WTC11 (cell line): Measurements from ENCODE around the gene FGF12. TPM values are rescaled to one million over a fixed set of nuclear protein-coding genes. Genes with fewer than 3 reads are reported as not detected.

Experiments used
- ATAC-seq: fragments of 200-7000 bp; cut with Tn5 transposase; 2 replicates; pipeline ENCODE4 v1.10.0; 2021; ENCODE audit warnings: mild to moderate bottlenecking, moderate library complexity
- CTCF ChIA-PET: fragments of 300-600 bp; sonication (Branson Sonifier 250); formaldehyde crosslinking; loops from one replicate; lab custom pipeline; 2021; ENCODE audit warnings: antibody characterized with exemption; lab: Charles Lee
- POLR2A ChIA-PET: fragments of 350-600 bp; sonication (Branson Sonifier 250); formaldehyde crosslinking; loops from one replicate; lab custom pipeline; 2021; ENCODE audit warnings: antibody characterized with exemption; lab: Charles Lee
- DNase-seq: peaks from one replicate; pipeline ENCODE4 v3.0.0; 2021; ENCODE audit warnings: low spot score
- H3K27ac Mint-ChIP-seq: 2 replicates; pipeline ENCODE4 v1.8.0; 2021; ENCODE audit warnings: mixed read lengths
- H3K27me3 Mint-ChIP-seq: 2 replicates; pipeline ENCODE4 v1.8.0; 2021; ENCODE audit warnings: low read depth, mild to moderate bottlenecking, moderate library complexity, mixed read lengths
- H3K36me3 Mint-ChIP-seq: 2 replicates; pipeline ENCODE4 v1.8.0; 2021; ENCODE audit warnings: mixed read lengths
- H3K4me1 Mint-ChIP-seq: 2 replicates; pipeline ENCODE4 v1.8.0; 2022; ENCODE audit warnings: mixed read lengths
- H3K4me3 Mint-ChIP-seq: 2 replicates; pipeline ENCODE4 v1.8.0; 2021; ENCODE audit warnings: mild to moderate bottlenecking, moderate library complexity, mixed read lengths
- H3K9me3 Mint-ChIP-seq: 2 replicates; pipeline ENCODE4 v1.8.0; 2021; ENCODE audit warnings: mixed read lengths
- ELF4 ChIP-seq: sonication (generic); formaldehyde crosslinking; IDR thresholded peaks from 2 replicates; pipeline ENCODE4 v1.8.1; 2022; ENCODE audit warnings: low read depth, mild to moderate bottlenecking, moderate library complexity, missing genetic modification reagents
- ETV6 ChIP-seq: sonication (generic); formaldehyde crosslinking; IDR thresholded peaks from 2 replicates; pipeline ENCODE4 v1.8.1; 2022; ENCODE audit warnings: mild to moderate bottlenecking, missing genetic modification reagents
- MXD4 ChIP-seq: fragments of 250-450 bp; sonication (Bioruptor Pico); IDR thresholded peaks from 2 replicates; pipeline ENCODE4 v1.8.0; 2021; ENCODE audit warnings: mild to moderate bottlenecking, moderate library complexity, borderline replicate concordance
- NFATC4 ChIP-seq: fragments of 250-450 bp; sonication (Bioruptor Pico); IDR thresholded peaks from 2 replicates; pipeline ENCODE4 v1.9.0; 2021; ENCODE audit warnings: mild to moderate bottlenecking
- NFE2L1 ChIP-seq: sonication (generic); formaldehyde crosslinking; IDR thresholded peaks from 2 replicates; pipeline ENCODE4 v1.8.1; 2023; ENCODE audit warnings: missing genetic modification reagents
- TEAD1 ChIP-seq: sonication (generic); formaldehyde crosslinking; IDR thresholded peaks from 2 replicates; pipeline ENCODE4 v1.8.0; 2022; ENCODE audit warnings: mild to moderate bottlenecking, missing genetic modification reagents
- TP53 ChIP-seq: sonication (generic); formaldehyde crosslinking; IDR thresholded peaks from 2 replicates; pipeline ENCODE4 v1.8.1; 2023; ENCODE audit warnings: mild to moderate bottlenecking, missing genetic modification reagents
- total RNA-seq: library from RNA; stranded (reverse); gene quantifications from 3 replicates; pipeline ENCODE4 v1.2.3, GENCODE V29; 2021
- TF ChIP-seq, protein P1 (sequence below): fragments of 250-450 bp; sonication (Bioruptor Pico); IDR thresholded peaks from 2 replicates; pipeline ENCODE4 v1.9.0; 2021; ENCODE audit warnings: mild to moderate bottlenecking, borderline replicate concordance
- TF ChIP-seq, protein P2 (sequence below): sonication (generic); formaldehyde crosslinking; IDR thresholded peaks from 2 replicates; pipeline ENCODE4 v1.8.1; 2023; ENCODE audit warnings: mild to moderate bottlenecking, missing genetic modification reagents, moderate library complexity
- TF ChIP-seq, protein P3 (sequence below): sonication (generic); formaldehyde crosslinking; IDR thresholded peaks from 2 replicates; pipeline ENCODE4 v1.8.1; 2023; ENCODE audit warnings: mild to moderate bottlenecking, missing genetic modification reagents
- TF ChIP-seq, protein P4 (sequence below): sonication (generic); formaldehyde crosslinking; IDR thresholded peaks from 2 replicates; pipeline ENCODE4 v1.8.0; 2022; ENCODE audit warnings: mild to moderate bottlenecking, missing genetic modification reagents
- TF ChIP-seq, protein P5 (sequence below): sonication (generic); formaldehyde crosslinking; IDR thresholded peaks from 2 replicates; pipeline ENCODE4 v1.8.0; 2022; ENCODE audit warnings: mild to moderate bottlenecking, missing genetic modification reagents

The FGF12 gene
- total RNA-seq, 1 experiment from 2014 or later, result 13.5 TPM

DNA sequence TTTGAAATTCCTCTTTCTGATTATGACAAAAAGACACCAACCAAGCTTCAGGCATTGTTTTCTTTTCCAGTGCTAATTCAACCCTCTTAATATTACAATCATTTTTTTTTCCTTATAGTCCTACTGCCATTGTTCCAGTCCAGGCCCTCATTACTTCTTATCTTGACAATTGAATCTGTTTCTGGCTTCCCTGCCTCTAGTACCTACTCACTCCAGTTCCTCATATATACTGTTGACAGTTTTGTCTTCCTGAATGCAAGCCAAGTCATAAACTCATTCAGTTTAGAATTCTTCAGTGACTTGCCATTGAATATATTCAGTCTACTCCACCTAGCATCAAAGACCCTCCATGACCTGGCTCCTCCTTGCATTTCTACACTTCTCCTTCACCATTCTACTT, 507.4 kb downstream of the FGF12 start (continued):
- TF ChIP-seq MXD4 (CRISPR knock-in tag) (no peak), ELF4 (CRISPR knock-in tag) (no peak), ETV6 (no peak), TP53 (CRISPR knock-in tag) (no peak), NFATC4 (CRISPR knock-in tag) (no peak)
- TF ChIP-seq, protein P1, sequence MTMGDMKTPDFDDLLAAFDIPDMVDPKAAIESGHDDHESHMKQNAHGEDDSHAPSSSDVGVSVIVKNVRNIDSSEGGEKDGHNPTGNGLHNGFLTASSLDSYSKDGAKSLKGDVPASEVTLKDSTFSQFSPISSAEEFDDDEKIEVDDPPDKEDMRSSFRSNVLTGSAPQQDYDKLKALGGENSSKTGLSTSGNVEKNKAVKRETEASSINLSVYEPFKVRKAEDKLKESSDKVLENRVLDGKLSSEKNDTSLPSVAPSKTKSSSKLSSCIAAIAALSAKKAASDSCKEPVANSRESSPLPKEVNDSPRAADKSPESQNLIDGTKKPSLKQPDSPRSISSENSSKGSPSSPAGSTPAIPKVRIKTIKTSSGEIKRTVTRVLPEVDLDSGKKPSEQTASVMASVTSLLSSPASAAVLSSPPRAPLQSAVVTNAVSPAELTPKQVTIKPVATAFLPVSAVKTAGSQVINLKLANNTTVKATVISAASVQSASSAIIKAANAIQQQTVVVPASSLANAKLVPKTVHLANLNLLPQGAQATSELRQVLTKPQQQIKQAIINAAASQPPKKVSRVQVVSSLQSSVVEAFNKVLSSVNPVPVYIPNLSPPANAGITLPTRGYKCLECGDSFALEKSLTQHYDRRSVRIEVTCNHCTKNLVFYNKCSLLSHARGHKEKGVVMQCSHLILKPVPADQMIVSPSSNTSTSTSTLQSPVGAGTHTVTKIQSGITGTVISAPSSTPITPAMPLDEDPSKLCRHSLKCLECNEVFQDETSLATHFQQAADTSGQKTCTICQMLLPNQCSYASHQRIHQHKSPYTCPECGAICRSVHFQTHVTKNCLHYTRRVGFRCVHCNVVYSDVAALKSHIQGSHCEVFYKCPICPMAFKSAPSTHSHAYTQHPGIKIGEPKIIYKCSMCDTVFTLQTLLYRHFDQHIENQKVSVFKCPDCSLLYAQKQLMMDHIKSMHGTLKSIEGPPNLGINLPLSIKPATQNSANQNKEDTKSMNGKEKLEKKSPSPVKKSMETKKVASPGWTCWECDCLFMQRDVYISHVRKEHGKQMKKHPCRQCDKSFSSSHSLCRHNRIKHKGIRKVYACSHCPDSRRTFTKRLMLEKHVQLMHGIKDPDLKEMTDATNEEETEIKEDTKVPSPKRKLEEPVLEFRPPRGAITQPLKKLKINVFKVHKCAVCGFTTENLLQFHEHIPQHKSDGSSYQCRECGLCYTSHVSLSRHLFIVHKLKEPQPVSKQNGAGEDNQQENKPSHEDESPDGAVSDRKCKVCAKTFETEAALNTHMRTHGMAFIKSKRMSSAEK (CRISPR knock-in tag), result no peak
- TF ChIP-seq, protein P2, sequence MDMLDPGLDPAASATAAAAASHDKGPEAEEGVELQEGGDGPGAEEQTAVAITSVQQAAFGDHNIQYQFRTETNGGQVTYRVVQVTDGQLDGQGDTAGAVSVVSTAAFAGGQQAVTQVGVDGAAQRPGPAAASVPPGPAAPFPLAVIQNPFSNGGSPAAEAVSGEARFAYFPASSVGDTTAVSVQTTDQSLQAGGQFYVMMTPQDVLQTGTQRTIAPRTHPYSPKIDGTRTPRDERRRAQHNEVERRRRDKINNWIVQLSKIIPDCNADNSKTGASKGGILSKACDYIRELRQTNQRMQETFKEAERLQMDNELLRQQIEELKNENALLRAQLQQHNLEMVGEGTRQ (CRISPR knock-in tag), result no peak
- TF ChIP-seq, protein P3, sequence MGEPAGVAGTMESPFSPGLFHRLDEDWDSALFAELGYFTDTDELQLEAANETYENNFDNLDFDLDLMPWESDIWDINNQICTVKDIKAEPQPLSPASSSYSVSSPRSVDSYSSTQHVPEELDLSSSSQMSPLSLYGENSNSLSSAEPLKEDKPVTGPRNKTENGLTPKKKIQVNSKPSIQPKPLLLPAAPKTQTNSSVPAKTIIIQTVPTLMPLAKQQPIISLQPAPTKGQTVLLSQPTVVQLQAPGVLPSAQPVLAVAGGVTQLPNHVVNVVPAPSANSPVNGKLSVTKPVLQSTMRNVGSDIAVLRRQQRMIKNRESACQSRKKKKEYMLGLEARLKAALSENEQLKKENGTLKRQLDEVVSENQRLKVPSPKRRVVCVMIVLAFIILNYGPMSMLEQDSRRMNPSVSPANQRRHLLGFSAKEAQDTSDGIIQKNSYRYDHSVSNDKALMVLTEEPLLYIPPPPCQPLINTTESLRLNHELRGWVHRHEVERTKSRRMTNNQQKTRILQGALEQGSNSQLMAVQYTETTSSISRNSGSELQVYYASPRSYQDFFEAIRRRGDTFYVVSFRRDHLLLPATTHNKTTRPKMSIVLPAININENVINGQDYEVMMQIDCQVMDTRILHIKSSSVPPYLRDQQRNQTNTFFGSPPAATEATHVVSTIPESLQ (CRISPR knock-in tag), result no peak

DNA sequence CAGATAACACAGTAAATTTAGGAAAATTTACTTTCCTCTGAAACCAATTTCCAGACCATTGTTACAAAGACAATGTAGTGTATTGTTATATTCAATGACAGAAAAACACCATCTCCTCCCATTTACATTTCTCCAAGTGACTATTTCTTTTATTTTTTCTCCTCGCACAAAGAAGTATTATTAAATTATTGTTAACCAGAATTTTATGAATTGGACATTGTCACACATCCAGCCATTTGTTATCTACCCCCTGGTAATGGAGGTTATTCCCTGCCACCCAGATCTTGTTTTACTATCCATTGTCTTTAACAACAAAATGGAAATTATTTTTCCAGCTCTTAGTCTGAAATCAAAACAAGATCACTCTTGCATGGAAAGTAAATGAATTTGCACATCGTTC, 511.3 kb downstream of the FGF12 start:
- Mint-ChIP-seq H3K27ac (no peak overlapping the region), H3K9me3 (no peaks in the 10 kb centered on the region), H3K4me1 (peaks cover 20% of the 10 kb centered on the region), H3K27me3 (no peaks in the 10 kb centered on the region), H3K36me3 (no peaks in the 10 kb centered on the region), H3K4me3 (no peak overlapping the region)
- DNase-seq (no peak), ATAC-seq (no peak)
- TF ChIP-seq, protein P4, sequence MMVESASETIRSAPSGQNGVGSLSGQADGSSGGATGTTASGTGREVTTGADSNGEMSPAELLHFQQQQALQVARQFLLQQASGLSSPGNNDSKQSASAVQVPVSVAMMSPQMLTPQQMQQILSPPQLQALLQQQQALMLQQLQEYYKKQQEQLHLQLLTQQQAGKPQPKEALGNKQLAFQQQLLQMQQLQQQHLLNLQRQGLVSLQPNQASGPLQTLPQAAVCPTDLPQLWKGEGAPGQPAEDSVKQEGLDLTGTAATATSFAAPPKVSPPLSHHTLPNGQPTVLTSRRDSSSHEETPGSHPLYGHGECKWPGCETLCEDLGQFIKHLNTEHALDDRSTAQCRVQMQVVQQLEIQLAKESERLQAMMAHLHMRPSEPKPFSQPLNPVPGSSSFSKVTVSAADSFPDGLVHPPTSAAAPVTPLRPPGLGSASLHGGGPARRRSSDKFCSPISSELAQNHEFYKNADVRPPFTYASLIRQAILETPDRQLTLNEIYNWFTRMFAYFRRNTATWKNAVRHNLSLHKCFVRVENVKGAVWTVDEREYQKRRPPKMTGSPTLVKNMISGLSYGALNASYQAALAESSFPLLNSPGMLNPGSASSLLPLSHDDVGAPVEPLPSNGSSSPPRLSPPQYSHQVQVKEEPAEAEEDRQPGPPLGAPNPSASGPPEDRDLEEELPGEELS (CRISPR knock-in tag), result no peak
- no peak for TF ChIP-seq TEAD1
- TF ChIP-seq, protein P1 (CRISPR knock-in tag), result no peak
- no peak for TF ChIP-seq NFE2L1 (CRISPR knock-in tag)
- TF ChIP-seq, protein P5, sequence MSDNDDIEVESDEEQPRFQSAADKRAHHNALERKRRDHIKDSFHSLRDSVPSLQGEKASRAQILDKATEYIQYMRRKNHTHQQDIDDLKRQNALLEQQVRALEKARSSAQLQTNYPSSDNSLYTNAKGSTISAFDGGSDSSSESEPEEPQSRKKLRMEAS, result no peak
- CTCF ChIA-PET, result no interaction called here
- POLR2A ChIA-PET, result no interaction called here
